Cardiac fibroblast (primary cell): Measurements from ENCODE around the gene JARID2.

ENCODE experiments used
- DNase-seq, 2 donors: peaks; one replicate each; pipeline versions ENCODE4 v3.0.0 to v3.0.0-alpha.2; 2010; ENCODE audit warnings: low read depth in 2 of 2
- H3K4me3 ChIP-seq, 2 donors: replicated peaks in 1 of 2; 1 replicate in 1 of 2; 2 replicates in 1 of 2; pipeline ENCODE4 v1.5.1; 2011; ENCODE audit warnings: low read depth in 2 of 2, low read length in 2 of 2, mild to moderate bottlenecking in 2 of 2, moderate library complexity in 1 of 2
- TF ChIP-seq, protein P1 (sequence below): IDR thresholded peaks from one replicate; pipeline ENCODE4 v1.5.1; 2011; ENCODE audit warnings: low read depth, mild to moderate bottlenecking, low read length, inconsistent platforms

Gene JARID2

DNA sequence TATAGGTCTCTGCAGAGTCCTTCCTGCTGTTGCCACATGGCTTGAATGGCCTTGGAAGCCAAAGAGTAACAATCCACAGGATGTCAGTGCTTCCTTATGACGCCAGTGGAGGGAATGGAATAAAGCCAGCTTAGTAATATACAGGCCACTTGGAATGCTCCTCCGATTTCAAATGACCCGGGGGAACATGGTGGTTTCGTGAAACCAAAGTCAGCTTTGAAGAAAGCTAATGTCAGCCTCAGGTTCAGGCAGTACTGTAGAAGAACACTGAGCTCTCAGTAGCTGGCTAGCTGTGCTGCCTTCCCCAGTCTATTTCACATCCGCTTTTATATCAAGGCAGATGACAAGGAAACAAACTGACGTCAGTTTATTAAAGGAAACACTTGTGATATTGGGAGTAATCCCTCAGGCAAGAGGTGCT is 227.9 kb downstream of the JARID2 start:
- no peak overlapping the region for H3K4me3 ChIP-seq
- DNase-seq, result peak; percentile 82 to 86
- TF ChIP-seq, protein P1, sequence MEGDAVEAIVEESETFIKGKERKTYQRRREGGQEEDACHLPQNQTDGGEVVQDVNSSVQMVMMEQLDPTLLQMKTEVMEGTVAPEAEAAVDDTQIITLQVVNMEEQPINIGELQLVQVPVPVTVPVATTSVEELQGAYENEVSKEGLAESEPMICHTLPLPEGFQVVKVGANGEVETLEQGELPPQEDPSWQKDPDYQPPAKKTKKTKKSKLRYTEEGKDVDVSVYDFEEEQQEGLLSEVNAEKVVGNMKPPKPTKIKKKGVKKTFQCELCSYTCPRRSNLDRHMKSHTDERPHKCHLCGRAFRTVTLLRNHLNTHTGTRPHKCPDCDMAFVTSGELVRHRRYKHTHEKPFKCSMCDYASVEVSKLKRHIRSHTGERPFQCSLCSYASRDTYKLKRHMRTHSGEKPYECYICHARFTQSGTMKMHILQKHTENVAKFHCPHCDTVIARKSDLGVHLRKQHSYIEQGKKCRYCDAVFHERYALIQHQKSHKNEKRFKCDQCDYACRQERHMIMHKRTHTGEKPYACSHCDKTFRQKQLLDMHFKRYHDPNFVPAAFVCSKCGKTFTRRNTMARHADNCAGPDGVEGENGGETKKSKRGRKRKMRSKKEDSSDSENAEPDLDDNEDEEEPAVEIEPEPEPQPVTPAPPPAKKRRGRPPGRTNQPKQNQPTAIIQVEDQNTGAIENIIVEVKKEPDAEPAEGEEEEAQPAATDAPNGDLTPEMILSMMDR, result no peak

- peak; percentile 63 to 86 for DNase-seq
- TF ChIP-seq, protein P1, result no peak
- H3K4me3 ChIP-seq, result no peak overlapping the region
Measured at GRCh38 chr6:15474196-15474595, 228.3 kb downstream of the JARID2 start.

GRCh38 chr6:15475261-15475660 is 229.4 kb downstream of the JARID2 start:
- TF ChIP-seq, protein P1, result no peak
- no peak for DNase-seq
- H3K4me3 ChIP-seq, result no peak overlapping the region

GRCh38 chr6:15475872-15476271 is 230.0 kb downstream of the JARID2 start:
- TF ChIP-seq, protein P1, result no peak
- no peak overlapping the region for H3K4me3 ChIP-seq

GRCh38 chr6:15476631-15477380 is 230.9 kb downstream of the JARID2 start:
- TF ChIP-seq, protein P1, result no peak
- H3K4me3 ChIP-seq, result no peak overlapping the region
- DNase-seq, result no peak

More at GRCh38 chr6:15475872-15476271, 230.0 kb downstream of the JARID2 start:
- no peak for DNase-seq

DNA sequence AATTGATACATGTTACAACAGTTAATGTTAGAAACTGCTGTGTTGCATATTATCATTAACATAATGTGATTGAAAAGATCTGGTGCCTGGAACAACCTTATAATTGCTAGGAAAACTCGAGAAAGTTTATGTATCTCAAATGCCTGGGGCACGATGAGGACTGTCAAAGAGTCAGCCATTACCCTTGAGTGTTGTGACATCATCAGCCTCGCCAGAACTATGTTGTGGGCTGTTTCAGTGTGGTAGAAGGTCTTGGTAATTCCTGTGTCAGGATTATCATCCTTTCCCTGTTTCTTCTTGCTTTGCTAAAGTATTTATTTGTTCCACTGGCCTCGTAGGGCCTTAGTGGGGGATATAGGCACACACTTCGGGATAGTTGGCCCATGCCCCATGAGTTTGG is 231.9 kb downstream of the JARID2 start:
- H3K4me3 ChIP-seq, result no peak overlapping the region
- TF ChIP-seq, protein P1, result no peak
- no peak for DNase-seq
